K562 (cell line): ENCODE data around the gene USP8.

ENCODE experiments used
- EGR1 ChIP-seq: fragments of 450-650 bp; conservative IDR thresholded peaks from 2 replicates; pipeline ENCODE4 v1.6.1; 2017; ENCODE audit warnings: mild to moderate bottlenecking
- ELF4 ChIP-seq: fragments of 450-650 bp; formaldehyde crosslinking; IDR thresholded peaks from 2 replicates; pipeline ENCODE4 v1.4.0; 2022; ENCODE audit warnings: missing genetic modification characterization
- ESRRB ChIP-seq: fragments of 250-450 bp; sonication (Bioruptor Pico); IDR thresholded peaks from 2 replicates; pipeline ENCODE4 v1.5.0; 2020; ENCODE audit warnings: mild to moderate bottlenecking, moderate library complexity, borderline replicate concordance
- NFATC3 ChIP-seq: fragments of 450-650 bp; IDR thresholded peaks from 2 replicates; pipeline ENCODE4 v1.6.1; 2017; ENCODE audit warnings: mild to moderate bottlenecking
- POLR2A ChIP-seq: fragments of 450-650 bp; conservative IDR thresholded peaks from 2 replicates; pipeline ENCODE4 v1.6.1; 2016
- POLR2AphosphoS2 ChIP-seq: IDR thresholded peaks from 2 replicates; pipeline ENCODE4 v1.6.1; 2012; ENCODE audit warnings: low read length, improper control_type of control experiment
- SIX5 ChIP-seq, 2 experiments: IDR thresholded peaks; 2 replicates each; pipeline ENCODE4 v1.6.1; 2011; ENCODE audit warnings: low read length in 2 of 2, borderline replicate concordance in 1 of 2, low read depth in 1 of 2, mild to moderate bottlenecking in 1 of 2, moderate library complexity in 1 of 2; ENCODE audit not compliant: insufficient read depth in 1 of 2
- ZFX ChIP-seq: sonication (generic); formaldehyde crosslinking; IDR thresholded peaks from 2 replicates; pipeline ENCODE4 v1.8.0; 2022; ENCODE audit warnings: mild to moderate bottlenecking, missing genetic modification reagents, moderate library complexity
- TF ChIP-seq, protein P1 (sequence below): fragments of 450-650 bp; conservative IDR thresholded peaks from 2 replicates; pipeline ENCODE4 v1.6.1; 2016; ENCODE audit warnings: missing genetic modification characterization, low read depth, mild to moderate bottlenecking, control low read depth, missing compliant biosample characterization
- TF ChIP-seq, protein P2 (sequence below): fragments of 250-450 bp; sonication (Bioruptor Pico); IDR thresholded peaks from 2 replicates; pipeline ENCODE4 v1.8.0; 2021; ENCODE audit warnings: mild to moderate bottlenecking, moderate library complexity
- TF ChIP-seq, protein P3 (sequence below), 2 experiments: fragments of 450-650 bp; formaldehyde crosslinking in 1 of 2; IDR thresholded peaks; 2 replicates each; pipeline versions ENCODE4 v1.4.0 to v1.6.1; 2014 to 2020; ENCODE audit warnings: mild to moderate bottlenecking in 2 of 2, borderline replicate concordance in 1 of 2, low read depth in 1 of 2
- TF ChIP-seq, protein P4 (sequence below): conservative IDR thresholded peaks from 2 replicates; pipeline ENCODE4 v1.6.1; 2011; ENCODE audit warnings: low read depth, mild to moderate bottlenecking, low read length; ENCODE audit not compliant: control insufficient read depth
- TF ChIP-seq, protein P5 (sequence below): sonication (generic); formaldehyde crosslinking; IDR thresholded peaks from 2 replicates; pipeline ENCODE4 v1.8.0; 2022; ENCODE audit warnings: mild to moderate bottlenecking, missing genetic modification reagents, borderline replicate concordance

DNA sequence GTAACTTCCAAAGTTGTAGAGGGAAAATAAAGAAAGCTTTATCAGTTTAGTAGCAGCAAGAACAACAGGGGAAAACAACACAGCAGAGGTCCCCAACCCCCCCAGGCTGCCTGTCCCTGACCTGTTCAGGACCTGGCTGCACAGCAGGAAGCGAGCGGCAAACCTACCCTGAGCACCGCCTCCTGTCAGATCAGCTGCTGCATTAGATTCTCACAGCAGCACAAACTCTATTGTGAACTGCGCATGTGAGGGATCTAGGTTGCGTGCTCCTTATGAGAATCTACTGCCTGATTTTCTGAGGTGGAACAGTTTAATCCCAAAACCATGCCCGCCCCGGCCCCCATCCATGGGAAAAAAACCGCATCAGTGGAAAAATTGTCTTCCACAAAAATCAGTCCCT lies 81.9 kb downstream of the USP8 start:
- TF ChIP-seq ZFX (CRISPR knock-in tag) (no peak), ELF4 (no peak), SIX5 (IDR thresholded peaks at IDR 0.05; ENCODE audit: borderline replicate concordance in 1 of 2, insufficient read depth in 1 of 2, low read depth in 1 of 2, low read length in 2 of 2) (no peak), EGR1 (no peak), POLR2AphosphoS2 (no peak), ESRRB (no peak), POLR2A (no peak), NFATC3 (no peak)
- TF ChIP-seq, protein P1, sequence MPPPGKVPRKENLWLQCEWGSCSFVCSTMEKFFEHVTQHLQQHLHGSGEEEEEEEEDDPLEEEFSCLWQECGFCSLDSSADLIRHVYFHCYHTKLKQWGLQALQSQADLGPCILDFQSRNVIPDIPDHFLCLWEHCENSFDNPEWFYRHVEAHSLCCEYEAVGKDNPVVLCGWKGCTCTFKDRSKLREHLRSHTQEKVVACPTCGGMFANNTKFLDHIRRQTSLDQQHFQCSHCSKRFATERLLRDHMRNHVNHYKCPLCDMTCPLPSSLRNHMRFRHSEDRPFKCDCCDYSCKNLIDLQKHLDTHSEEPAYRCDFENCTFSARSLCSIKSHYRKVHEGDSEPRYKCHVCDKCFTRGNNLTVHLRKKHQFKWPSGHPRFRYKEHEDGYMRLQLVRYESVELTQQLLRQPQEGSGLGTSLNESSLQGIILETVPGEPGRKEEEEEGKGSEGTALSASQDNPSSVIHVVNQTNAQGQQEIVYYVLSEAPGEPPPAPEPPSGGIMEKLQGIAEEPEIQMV (tag) = no peak
- TF ChIP-seq, protein P2, sequence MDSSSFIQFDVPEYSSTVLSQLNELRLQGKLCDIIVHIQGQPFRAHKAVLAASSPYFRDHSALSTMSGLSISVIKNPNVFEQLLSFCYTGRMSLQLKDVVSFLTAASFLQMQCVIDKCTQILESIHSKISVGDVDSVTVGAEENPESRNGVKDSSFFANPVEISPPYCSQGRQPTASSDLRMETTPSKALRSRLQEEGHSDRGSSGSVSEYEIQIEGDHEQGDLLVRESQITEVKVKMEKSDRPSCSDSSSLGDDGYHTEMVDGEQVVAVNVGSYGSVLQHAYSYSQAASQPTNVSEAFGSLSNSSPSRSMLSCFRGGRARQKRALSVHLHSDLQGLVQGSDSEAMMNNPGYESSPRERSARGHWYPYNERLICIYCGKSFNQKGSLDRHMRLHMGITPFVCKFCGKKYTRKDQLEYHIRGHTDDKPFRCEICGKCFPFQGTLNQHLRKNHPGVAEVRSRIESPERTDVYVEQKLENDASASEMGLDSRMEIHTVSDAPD (CRISPR knock-in tag) = no peak
- TF ChIP-seq, protein P3, sequence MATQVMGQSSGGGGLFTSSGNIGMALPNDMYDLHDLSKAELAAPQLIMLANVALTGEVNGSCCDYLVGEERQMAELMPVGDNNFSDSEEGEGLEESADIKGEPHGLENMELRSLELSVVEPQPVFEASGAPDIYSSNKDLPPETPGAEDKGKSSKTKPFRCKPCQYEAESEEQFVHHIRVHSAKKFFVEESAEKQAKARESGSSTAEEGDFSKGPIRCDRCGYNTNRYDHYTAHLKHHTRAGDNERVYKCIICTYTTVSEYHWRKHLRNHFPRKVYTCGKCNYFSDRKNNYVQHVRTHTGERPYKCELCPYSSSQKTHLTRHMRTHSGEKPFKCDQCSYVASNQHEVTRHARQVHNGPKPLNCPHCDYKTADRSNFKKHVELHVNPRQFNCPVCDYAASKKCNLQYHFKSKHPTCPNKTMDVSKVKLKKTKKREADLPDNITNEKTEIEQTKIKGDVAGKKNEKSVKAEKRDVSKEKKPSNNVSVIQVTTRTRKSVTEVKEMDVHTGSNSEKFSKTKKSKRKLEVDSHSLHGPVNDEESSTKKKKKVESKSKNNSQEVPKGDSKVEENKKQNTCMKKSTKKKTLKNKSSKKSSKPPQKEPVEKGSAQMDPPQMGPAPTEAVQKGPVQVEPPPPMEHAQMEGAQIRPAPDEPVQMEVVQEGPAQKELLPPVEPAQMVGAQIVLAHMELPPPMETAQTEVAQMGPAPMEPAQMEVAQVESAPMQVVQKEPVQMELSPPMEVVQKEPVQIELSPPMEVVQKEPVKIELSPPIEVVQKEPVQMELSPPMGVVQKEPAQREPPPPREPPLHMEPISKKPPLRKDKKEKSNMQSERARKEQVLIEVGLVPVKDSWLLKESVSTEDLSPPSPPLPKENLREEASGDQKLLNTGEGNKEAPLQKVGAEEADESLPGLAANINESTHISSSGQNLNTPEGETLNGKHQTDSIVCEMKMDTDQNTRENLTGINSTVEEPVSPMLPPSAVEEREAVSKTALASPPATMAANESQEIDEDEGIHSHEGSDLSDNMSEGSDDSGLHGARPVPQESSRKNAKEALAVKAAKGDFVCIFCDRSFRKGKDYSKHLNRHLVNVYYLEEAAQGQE (IDR thresholded peaks at IDR 0.05; ENCODE audit: borderline replicate concordance) = no peak
- TF ChIP-seq, protein P3 (CRISPR knock-in tag; IDR thresholded peaks at IDR 0.05; ENCODE audit: low read depth) = no peak
- TF ChIP-seq, protein P4, sequence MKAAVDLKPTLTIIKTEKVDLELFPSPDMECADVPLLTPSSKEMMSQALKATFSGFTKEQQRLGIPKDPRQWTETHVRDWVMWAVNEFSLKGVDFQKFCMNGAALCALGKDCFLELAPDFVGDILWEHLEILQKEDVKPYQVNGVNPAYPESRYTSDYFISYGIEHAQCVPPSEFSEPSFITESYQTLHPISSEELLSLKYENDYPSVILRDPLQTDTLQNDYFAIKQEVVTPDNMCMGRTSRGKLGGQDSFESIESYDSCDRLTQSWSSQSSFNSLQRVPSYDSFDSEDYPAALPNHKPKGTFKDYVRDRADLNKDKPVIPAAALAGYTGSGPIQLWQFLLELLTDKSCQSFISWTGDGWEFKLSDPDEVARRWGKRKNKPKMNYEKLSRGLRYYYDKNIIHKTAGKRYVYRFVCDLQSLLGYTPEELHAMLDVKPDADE = no peak
- TF ChIP-seq, protein P5, sequence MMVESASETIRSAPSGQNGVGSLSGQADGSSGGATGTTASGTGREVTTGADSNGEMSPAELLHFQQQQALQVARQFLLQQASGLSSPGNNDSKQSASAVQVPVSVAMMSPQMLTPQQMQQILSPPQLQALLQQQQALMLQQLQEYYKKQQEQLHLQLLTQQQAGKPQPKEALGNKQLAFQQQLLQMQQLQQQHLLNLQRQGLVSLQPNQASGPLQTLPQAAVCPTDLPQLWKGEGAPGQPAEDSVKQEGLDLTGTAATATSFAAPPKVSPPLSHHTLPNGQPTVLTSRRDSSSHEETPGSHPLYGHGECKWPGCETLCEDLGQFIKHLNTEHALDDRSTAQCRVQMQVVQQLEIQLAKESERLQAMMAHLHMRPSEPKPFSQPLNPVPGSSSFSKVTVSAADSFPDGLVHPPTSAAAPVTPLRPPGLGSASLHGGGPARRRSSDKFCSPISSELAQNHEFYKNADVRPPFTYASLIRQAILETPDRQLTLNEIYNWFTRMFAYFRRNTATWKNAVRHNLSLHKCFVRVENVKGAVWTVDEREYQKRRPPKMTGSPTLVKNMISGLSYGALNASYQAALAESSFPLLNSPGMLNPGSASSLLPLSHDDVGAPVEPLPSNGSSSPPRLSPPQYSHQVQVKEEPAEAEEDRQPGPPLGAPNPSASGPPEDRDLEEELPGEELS (CRISPR knock-in tag) = no peak
